GM21737 (cell line): ENCODE measurements around the gene SLC15A1.
"Not testable (repeated sequence)": the region's sequence is repeated elsewhere in the genome, so short reads cannot be mapped to it uniquely, and the experiment has no call there.

Experiments used
- ATAC-seq: cut with Tn5 transposase; IDR thresholded peaks from one replicate; pipeline ENCODE4 v1.9.1; 2021; ENCODE audit warnings: mild to moderate bottlenecking, moderate library complexity; ENCODE audit not compliant: unreplicated experiment

The SLC15A1 gene

GRCh38 chr13:98664510-98664909, 88.0 kb downstream of the SLC15A1 start:
- ATAC-seq = no peak

DNA sequence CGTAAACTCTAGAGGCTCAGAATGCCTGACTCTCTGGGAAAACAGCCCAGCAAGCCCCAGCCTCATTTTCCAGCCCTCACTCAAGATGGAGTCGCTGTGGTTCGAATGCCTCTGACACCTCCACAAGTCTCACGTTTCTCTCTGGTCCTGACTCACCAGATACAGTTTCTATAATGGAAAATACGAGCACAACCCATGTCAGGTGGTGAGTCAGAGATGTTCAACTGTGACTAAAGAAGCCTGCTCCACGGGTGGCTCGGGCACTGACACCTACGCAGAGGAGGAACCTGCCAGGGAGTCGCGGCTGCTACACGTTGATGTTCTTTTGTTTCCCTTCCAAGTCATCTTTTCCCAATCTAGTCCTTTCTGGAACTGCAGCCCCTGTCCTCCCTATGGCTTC, 88.4 kb downstream of the SLC15A1 start:
- no peak for ATAC-seq

DNA sequence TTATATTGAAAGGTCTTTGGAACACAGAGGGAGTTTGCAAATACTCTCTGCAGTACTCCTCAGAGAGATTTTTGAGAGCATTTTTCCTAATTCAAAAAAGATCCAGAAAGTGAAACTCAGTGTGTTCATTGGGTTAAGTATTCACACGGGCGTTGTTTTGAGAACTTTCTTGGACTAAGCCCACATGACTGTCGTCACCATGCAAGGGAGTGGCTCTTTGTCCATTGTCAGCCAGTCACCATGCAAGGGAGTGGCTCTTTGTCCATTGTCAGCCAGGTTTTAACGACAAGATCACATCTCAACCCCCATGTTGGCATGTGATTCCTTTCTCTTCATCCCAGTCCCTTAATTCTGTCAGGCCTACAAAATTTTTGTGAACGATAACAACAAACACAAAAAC, 94.3 kb downstream of the SLC15A1 start:
- ATAC-seq = no peak

DNA sequence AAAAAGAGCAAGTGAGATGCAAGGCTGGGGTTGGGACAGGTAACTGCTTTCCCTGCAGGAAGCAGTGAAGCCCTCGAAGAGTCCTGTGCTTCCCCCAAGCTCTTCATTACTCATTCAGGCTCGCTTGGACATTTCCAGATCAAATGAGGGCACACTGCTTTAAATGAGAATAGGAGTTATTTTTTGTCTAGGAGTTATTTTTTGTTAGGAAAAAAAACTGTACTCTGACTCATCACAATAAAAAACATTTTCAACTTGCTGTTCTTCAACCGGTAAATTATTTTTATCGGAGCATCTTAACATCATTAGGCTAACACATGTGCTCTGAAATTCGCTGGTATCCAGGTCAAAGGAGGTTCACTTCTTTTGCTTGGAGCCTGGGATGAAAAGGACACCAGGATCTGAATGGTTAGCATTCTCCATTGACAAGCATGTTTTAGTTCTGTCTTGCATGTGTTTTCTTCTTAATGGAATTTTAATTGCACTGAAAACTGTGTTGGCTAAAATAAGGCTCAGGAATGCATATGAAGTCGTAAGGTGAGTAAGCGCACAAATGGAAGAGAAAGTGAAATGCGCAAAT, 94.9 kb downstream of the SLC15A1 start:
- ATAC-seq = no peak

DNA sequence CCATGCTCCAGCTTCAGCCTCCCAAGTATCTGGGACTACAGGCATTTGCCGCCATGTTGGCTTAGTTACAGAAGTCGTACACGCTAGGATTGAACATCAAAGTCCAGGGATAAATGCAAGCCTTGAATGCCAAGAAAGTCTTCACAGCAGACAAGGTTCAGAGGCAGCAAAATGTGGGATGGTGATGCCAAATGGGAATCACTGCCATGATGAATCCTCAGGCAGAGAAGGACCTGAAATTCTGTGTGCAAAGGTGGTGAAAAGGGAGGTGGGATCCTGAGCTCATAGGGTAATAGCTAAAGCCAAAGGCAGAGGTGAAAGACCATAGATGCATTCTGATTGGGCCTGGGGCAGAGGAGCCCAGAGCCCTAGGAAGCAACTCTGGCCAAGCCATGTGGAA, 96.2 kb downstream of the SLC15A1 start:
- no peak for ATAC-seq

- peak; percentile 82 for ATAC-seq
Observed at GRCh38 chr13:98653463-98653985, 98.9 kb downstream of the SLC15A1 start.

GRCh38 chr13:98652721-98653462, 99.6 kb downstream of the SLC15A1 start:
- no peak for ATAC-seq

DNA sequence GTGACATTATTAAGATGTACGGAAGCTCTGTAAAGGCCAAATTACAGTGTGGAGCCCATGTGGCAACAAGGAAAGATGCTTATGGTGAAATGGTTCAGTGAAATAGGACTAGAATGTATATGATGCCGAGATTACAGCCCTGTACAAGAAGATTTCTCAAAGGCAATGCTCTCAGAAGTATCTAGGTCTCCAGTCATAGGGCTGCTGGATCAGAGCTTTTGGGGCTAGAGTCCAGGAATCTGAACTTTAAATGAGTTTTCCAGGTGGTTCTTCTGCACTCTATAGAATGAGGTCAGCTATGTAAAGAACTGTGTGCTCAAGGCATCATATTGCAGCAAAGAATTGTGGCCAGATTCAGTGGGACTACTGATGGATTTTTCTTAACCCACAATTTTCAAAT, 100.2 kb downstream of the SLC15A1 start:
- no peak for ATAC-seq

DNA sequence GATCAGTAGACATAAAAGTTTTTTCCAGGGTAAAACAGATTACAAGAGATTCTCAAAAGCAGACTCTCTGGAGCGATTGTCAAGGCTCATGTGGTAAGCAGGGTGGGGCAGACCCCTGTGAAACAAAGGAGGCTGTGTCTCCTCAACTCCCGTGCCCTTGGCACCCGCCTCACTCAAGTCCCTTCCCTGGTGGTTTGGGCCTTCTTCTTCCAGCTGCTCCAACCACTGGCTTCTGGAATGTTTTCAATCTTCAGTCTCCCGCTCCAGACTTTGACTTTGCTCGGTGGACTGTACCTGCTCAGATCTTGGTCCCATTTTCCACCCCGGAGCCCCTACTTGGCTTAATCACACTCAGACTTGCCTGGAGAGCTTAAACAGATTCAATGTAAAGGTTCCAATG, 100.7 kb downstream of the SLC15A1 start:
- no peak for ATAC-seq

- no peak for ATAC-seq
Observed at GRCh38 chr13:98650396-98651107, 101.9 kb downstream of the SLC15A1 start.

DNA sequence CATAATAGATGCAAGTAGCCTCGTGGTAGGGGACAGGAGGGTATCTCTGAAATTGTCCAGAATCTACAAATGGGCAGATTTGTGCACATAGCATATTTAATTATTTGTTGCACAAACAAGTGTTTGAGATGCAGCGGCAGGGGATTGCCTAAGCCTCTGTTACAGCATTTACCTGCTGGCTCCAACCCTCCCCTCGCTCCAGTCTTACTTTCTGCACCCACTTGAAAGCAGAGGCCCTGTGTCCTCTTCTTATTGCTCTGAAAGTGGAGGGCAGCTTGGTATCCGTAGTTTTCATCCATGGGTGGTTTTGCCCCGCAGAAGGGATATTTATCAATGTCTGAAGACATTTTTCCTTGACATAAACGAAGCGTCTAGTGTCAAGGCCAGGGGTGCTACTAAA, 102.6 kb downstream of the SLC15A1 start:
- ATAC-seq = no peak

DNA sequence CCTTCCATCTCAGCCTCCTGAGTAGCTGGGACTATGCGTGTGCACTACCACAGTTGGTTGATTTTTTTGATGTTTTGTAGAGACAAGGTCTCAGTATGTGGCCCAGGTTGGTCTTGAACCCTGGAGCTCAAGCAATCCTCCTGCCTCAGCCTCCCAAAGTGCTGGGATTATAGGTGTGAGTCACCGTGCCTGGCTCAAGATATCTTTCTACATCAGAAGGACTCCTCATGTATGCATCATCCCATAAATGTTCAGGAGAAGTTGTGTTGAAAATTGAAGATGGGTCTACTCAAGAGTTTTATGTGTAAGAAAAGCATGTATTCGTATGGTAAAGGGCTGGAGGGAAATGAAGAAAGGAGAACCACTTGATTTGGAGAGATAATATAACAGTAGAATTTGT, 103.8 kb downstream of the SLC15A1 start:
- no peak for ATAC-seq

- ATAC-seq = no peak
Observed at GRCh38 chr13:98648141-98648540, 104.3 kb downstream of the SLC15A1 start.

DNA sequence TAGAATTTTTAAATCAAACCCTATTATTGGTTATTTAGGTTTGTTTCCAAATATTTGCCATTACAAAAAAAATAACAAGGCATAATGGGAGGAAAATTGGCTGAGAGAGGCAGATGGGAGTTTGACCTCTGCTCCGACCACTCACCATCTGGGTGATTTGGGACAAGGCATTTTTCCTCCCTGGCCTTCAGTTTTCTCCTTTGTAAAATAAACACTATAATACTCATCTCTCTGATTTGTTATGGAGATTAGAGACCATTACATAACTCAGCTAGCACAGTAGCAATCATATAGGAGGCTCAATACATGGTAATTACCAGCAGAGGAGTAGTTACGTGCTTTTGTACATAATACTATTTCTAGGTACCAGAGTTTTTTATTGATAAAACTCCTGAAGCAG, 105.4 kb downstream of the SLC15A1 start:
- ATAC-seq = no peak

DNA sequence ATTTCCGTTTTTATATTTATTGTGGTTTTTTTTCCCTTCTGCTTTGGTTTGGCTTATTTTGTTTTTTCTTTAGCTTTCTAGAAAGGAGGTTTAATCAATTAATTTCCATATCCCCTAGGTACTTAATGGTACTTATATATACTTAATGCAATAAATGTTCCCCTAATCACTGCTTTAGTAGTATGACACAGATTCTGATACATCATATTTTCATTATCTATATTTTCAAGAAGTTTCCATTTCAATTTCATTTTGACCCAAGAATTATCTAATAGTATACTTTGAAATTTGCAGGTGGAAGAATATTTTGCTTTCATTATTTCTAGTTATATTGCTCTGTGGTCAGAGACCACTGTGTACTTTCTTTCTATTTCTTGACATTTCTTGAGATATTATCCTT, 109.0 kb downstream of the SLC15A1 start:
- ATAC-seq = no peak

DNA sequence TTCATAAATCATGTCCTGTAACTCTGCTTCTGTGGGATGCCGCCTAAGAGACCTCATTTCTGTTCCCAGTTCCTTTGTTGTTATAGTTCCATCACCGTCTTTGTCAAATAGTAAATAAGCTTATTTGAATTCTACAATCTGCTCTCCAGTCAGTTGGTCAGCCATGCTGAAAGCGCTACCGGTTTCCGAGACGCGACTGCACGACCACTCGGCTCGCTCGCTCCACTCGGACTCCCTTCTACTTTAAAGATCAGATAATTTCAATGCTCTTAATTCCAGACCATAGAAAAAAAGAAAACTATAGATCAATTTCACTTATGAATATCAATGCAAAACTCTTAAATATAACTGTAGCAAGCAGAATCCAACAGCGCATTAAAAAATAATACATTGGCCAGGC, 111.4 kb downstream of the SLC15A1 start:
- no peak for ATAC-seq

DNA sequence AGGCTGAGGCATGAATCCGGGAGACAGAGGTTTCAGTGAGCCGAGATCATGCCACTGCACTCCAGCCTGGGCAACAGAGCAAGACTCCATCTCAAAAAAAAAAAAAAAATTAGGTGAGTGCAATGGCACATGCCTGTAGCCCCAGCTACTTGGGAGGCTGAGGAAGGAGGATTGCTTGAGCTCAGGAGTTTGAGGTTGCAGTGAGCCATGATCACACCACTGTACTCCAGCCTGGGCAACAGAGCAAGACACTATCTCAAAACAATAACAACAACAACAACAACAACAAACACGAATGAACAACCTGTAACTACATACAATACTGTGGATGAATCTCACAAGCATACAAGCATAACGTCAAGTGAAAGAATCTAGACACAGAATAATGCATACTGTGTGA, 112.7 kb downstream of the SLC15A1 start:
- not testable (repeated sequence) for ATAC-seq

- not testable (repeated sequence) for ATAC-seq
Observed at GRCh38 chr13:98638352-98638751, 114.1 kb downstream of the SLC15A1 start.
